Chondrocyte (in vitro differentiated cells): ENCODE results near the gene AGBL5. TPM values are rescaled to one million over a fixed set of nuclear protein-coding genes. Genes with fewer than 3 reads are reported as not detected.
A peak's percentile ranks its signal among the peaks of the same experiment; 100 is the strongest.

Experiments
- DNase-seq: peaks from one replicate; pipeline ENCODE4 v3.0.0; 2021; ENCODE audit warnings: mixed read lengths, low spot score
- H3K27ac Mint-ChIP-seq: one replicate; pipeline ENCODE4 v1.8.0; 2021; ENCODE audit warnings: mild to moderate bottlenecking, moderate library complexity, mixed read lengths; ENCODE audit not compliant: unreplicated experiment
- H3K27me3 Mint-ChIP-seq: 2 replicates; pipeline ENCODE4 v1.8.0; 2021; ENCODE audit warnings: low read depth, mixed read lengths
- H3K36me3 Mint-ChIP-seq: 2 replicates; pipeline ENCODE4 v1.8.0; 2021; ENCODE audit warnings: low read depth, mixed read lengths
- H3K4me1 Mint-ChIP-seq: 2 replicates; pipeline ENCODE4 v1.8.0; 2021; ENCODE audit warnings: low read depth, mild to moderate bottlenecking, mixed read lengths
- H3K4me3 Mint-ChIP-seq: one replicate; pipeline ENCODE4 v1.8.0; 2021; ENCODE audit warnings: mild to moderate bottlenecking, moderate library complexity, mixed read lengths; ENCODE audit not compliant: unreplicated experiment
- H3K9me3 Mint-ChIP-seq: 2 replicates; pipeline ENCODE4 v1.8.0; 2021; ENCODE audit warnings: low read depth, mixed read lengths
- total RNA-seq: library from RNA; stranded (reverse); gene quantifications from 3 replicates; pipeline ENCODE4 v1.2.1, GENCODE V29; 2021
- TF ChIP-seq, protein P1 (sequence below): fragments of 200-600 bp; sonication (generic); IDR thresholded peaks from 2 replicates; pipeline ENCODE4 v1.5.0; 2021; ENCODE audit warnings: antibody characterized with exemption, mild to moderate bottlenecking, moderate library complexity

AGBL5 gene
- total RNA-seq, 1 donor from 2014 or later, result 16.3 TPM

DNA sequence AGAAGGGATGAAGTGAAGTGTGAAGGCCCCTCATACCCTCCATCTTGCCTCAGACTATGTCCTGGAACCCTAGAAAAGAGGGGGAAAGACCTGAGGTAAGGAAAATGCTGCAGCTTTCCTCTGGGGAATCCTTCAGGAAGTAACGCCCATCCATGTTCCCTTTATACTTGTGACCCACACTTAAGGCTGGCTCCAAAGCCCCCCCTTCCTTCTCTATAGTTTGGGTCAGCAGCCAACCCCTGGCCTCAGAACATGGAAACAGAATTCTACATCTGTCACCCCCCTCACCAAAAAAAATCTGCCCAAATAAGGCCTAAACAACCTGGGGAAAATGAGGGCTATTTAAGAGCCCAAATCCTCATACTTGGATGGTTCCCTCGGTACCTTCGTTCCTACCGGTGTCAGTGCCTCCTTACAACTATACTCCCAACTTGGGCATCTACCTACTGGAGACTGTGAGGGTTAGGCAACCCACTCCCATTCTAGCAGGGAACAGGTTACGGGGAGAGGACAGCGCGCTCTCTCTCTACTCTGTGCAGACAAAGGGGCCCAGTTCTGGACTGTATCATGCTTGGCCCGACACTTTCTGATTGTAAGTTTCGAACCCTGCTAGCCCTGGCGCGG is 19.3 kb downstream of the AGBL5 start:
- no peak for DNase-seq
- Mint-ChIP-seq H3K9me3 (no peaks in the 10 kb centered on the region), H3K27ac (peak overlapping the region; percentile 94), H3K4me3 (peak overlapping the region; percentile 96), H3K4me1 (peaks cover 68% of the 10 kb centered on the region), H3K27me3 (no peaks in the 10 kb centered on the region), H3K36me3 (peaks cover 17% of the 10 kb centered on the region)
- TF ChIP-seq, protein P1, sequence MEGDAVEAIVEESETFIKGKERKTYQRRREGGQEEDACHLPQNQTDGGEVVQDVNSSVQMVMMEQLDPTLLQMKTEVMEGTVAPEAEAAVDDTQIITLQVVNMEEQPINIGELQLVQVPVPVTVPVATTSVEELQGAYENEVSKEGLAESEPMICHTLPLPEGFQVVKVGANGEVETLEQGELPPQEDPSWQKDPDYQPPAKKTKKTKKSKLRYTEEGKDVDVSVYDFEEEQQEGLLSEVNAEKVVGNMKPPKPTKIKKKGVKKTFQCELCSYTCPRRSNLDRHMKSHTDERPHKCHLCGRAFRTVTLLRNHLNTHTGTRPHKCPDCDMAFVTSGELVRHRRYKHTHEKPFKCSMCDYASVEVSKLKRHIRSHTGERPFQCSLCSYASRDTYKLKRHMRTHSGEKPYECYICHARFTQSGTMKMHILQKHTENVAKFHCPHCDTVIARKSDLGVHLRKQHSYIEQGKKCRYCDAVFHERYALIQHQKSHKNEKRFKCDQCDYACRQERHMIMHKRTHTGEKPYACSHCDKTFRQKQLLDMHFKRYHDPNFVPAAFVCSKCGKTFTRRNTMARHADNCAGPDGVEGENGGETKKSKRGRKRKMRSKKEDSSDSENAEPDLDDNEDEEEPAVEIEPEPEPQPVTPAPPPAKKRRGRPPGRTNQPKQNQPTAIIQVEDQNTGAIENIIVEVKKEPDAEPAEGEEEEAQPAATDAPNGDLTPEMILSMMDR, result no peak

DNA sequence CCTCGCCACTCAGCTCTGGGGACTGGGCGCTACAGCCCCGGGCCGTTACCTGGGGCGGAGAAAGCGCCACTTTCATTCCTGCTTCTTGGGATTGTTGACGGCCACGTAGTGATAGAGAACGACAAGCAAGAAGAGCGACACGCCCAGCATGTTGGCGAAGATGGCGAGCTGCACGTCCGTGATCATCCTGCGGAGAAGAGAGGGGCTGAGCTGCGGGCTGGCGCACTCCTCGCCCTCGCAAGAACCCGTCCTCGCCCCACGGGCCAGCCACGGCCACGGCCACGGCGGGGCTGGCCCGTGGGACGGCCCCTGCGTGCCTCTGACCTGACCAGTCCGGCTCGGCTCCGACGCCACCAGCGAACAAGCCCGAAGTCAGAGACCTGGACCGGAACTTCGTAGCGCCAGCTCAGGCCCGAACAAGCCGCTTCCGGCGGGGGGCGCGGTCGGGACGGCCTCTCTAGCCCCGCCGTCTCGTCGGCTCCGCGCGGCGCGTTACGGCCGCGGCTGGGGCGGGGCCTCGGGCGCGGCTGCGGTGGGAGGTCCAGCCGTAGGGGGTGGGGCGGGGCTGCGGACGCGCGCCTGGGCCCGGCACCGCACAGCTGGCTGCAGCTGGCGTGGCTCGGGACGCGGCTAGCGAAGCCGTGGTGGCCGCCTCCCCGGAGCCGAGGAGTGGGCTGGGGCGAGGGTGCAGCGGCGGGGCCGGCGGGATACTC is 20.0 kb downstream of the AGBL5 start, which contains the start of gene OST4:
TSS of gene OST4 (minus strand) at position 378 of the 713 bp plus-strand sequence.
- TF ChIP-seq, protein P1, result peak; percentile 18
- Mint-ChIP-seq H3K4me1 (peaks cover 70% of the 10 kb centered on the region), H3K27me3 (no peaks in the 10 kb centered on the region), H3K36me3 (peaks cover 13% of the 10 kb centered on the region), H3K9me3 (no peaks in the 10 kb centered on the region), H3K4me3 (peak within 1 kb of the TSS; percentile 96), H3K27ac (peak within 1 kb of the TSS; percentile 94)
- peak; percentile 97 for DNase-seq

DNA sequence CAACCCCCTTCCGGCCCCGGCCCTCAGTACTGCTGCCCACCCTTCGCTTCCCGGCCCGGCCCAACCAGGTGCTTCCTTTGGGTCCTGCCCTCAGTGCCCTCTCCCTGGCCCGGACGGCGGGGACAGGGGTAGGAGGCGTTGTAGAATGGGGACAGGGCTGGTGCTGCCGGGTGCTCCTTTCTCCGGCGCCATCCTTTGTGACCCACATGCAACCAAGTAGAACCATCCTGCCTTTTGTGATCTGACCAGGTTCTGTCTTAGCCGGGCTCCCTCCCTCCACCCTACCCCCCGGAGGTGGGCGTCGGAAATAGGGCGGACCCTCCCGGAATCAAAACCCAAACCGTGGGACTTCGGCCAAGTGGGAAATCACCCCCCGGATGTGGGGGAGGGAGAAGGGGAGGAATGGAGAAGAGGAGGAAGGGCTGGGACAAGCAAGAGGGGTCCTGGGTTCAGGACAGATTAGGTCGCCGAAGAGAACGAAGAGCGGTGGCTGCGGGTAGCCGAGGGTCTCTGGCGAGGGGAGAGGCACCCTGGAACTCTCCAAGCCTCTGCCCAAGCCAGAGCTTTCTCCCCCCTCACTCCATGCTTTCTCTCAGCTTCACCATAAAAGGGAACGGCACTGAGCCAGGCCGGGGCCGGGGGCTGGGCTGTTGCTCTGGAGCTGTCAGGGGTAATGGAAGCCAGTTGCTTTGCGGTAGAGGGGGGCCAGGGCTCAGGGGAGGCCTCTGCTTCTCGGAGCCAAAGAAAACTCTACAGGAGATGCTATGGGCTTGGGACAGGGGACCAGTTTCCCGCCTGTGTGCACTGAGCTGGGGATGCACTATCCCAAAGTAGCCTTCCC is 20.7 kb downstream of the AGBL5 start:
- Mint-ChIP-seq H3K4me3 (peak overlapping the region; percentile 79), H3K4me1 (peaks cover 75% of the 10 kb centered on the region), H3K9me3 (no peaks in the 10 kb centered on the region), H3K27ac (peak overlapping the region; percentile 94), H3K27me3 (no peaks in the 10 kb centered on the region), H3K36me3 (peaks cover 13% of the 10 kb centered on the region)
- no peak for DNase-seq
- TF ChIP-seq, protein P1, result no peak

DNA sequence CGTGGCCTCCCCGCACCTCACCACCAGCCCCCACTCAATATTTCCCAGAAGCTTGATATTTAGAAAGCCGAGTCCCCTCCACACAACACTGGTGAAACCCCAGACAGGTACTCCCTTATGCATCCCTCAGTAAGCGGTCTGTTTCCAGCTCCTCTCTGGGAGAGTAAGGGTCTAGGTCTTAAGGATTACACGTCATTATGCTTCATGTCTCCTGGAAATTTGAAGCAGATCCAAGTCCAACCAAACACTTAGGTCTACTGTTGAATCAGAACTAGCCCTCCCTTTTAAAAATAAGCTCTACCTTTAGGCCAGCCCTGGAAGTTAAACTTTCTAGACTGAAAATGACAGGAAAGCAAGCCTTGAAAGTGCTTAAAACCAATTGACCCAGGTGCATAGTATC is 21.5 kb downstream of the AGBL5 start:
- DNase-seq, result no peak
- H3K4me1 Mint-ChIP-seq, result peaks cover 80% of the 10 kb centered on the region

More for the DNA sequence above, 21.5 kb downstream of the AGBL5 start:
- TF ChIP-seq, protein P1, result no peak
- Mint-ChIP-seq H3K4me3 (peak overlapping the region; percentile 79), H3K27me3 (no peaks in the 10 kb centered on the region), H3K36me3 (peaks cover 13% of the 10 kb centered on the region), H3K27ac (peak overlapping the region; percentile 94), H3K9me3 (no peaks in the 10 kb centered on the region)
